Transverse colon (tissue), 4 donors: Measurements from ENCODE around the gene CPZ.

Source experiments
- CTCF ChIP-seq, 5 experiments: fragments of 200-600 bp in 3 of 5; fragments of 450-650 bp in 2 of 5; sonication (generic) in 3 of 5; IDR thresholded peaks; 1 replicate in 2 of 5; 2 replicates in 3 of 5; pipeline ENCODE4 v1.5.1; 2016 to 2017; ENCODE audit warnings: antibody characterized with exemption in 5 of 5, inconsistent platforms in 3 of 5, mild to moderate bottlenecking in 2 of 5, moderate library complexity in 1 of 5
- EP300 ChIP-seq: sonication (generic); formaldehyde crosslinking; IDR thresholded peaks from one replicate; pipeline ENCODE4 v1.6.1; 2017; ENCODE audit warnings: antibody characterized with exemption, low read depth
- POLR2A ChIP-seq: fragments of 450-650 bp; IDR thresholded peaks from one replicate; pipeline ENCODE4 v1.6.1; 2016; ENCODE audit warnings: antibody characterized with exemption, mild to moderate bottlenecking, moderate library complexity
- POLR2AphosphoS5 ChIP-seq, 3 donors: sonication (generic); formaldehyde crosslinking; IDR thresholded peaks; one replicate each; pipeline ENCODE4 v1.6.1; 2016; ENCODE audit warnings: antibody characterized with exemption in 3 of 3

GRCh38 chr4:8600686-8601085 lies 8.1 kb downstream of the CPZ start:
- TF ChIP-seq CTCF (IDR thresholded peaks at IDR 0.05) (no peak), POLR2AphosphoS5 (IDR thresholded peaks at IDR 0.05) (no peak), POLR2A (no peak), EP300 (no peak)
